GM18873 (cell line): ENCODE results near the gene IMPG2.

Experiments used
- ATAC-seq: cut with Tn5 transposase; IDR thresholded peaks from one replicate; pipeline ENCODE4 v1.9.1; 2021; ENCODE audit warnings: mild to moderate bottlenecking, moderate library complexity, moderate number of reproducible peaks; ENCODE audit not compliant: unreplicated experiment, low FRiP score

IMPG2 gene

DNA sequence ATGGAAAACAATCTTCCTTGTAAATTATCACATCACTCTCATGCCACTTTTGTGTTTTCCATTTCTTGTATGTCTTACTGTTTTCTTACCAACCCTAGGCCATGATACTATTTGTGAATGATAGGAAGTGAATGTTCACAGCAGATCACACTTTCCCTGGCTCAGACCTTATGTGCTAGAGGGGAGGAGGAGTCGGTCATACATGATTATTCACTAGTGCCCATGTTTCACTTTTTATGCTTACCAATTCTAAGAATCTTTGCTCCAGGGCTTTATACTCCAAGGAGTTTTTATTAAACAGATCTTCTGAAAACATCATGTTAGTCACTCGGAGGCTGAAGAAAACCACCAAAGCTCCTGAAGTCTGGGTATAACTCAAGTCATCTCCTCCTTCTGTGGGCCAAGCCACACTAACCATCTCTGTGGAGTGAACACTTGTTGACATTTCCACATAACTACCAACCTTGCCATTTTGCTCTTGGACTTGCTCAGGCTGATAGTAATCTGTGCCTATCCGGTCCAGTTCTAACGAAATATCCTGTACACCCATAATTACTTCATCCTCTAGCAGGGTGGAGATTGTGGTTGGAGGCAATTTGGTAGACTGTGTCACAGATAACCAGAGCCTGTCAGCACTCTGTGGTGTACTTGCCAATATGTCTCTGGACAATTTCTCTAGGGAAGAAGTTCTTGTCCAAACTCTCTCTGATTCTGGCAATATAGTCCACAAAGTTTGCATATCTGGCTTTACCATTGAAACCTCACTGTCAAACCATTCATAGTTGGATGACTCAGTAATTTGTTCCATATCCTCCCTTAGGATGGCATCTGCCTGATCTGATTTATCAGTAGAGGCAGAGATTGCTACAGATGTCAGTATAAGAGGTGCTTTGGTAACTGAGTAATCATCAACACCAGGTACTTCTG, 76.8 kb downstream of the IMPG2 start:
- no peak for ATAC-seq

- ATAC-seq = no peak
Observed at GRCh38 chr3:101240719-101241399, 79.5 kb downstream of the IMPG2 start.

GRCh38 chr3:101235048-101235447, 85.3 kb downstream of the IMPG2 start:
- ATAC-seq = no peak

- ATAC-seq = no peak
Observed at GRCh38 chr3:101230618-101231017, 89.8 kb downstream of the IMPG2 start.

DNA sequence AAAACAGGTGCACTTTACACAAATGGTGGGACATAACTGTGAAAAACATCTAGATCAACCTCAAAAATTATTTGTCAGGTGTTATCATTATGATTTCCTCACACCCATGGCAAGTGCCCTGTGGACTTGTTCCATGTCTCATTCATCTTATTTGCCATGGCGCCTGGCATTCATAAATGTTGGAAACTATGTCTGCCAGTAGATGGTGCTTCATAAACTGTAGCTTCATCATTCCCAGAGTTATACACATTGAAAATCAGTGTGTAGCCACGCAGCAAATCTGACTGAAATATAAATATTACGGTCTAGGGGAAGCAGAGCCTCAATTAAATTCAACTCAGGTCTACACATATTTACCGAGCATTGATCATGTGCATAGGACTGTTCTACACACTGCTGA, 90.7 kb downstream of the IMPG2 start:
- no peak for ATAC-seq

DNA sequence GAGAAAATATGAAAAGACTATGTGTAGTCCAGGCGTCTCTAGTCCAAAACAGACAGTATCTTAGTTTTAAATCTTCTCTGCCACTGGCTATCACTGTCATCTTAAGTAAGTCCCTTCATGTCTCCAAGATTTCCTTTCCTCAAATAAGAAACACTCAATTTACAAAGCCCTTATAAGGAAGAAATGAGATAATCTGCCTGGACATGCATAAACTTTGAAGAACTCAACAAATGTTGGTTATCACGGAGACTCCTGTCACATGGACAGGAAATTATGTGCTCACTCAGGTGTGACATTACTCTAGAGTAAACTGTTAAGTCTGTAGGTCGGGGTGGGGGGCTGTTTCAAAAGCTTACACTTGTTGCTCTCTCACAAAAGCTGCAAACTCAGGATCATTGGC, 91.9 kb downstream of the IMPG2 start:
- no peak for ATAC-seq

- ATAC-seq = no peak
Observed at GRCh38 chr3:101224739-101225138, 95.6 kb downstream of the IMPG2 start.

DNA sequence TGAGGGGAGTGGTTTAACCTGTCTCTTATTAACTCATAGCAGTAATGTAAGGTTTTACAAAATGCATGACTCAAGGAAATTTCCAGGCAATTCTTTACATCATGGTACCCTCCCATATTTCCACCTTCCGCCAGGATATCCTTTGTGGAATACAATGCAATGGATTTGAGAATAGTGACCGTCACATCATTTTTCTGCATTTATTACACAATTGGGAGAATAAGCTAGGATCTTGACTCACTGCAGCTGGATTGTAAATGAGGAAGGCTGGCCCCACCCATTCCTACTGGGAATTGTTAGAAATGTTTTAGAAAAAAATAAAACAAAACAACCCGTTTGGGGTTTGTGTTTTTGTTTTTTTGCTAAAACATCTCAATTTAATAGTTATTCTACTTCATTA, 97.4 kb downstream of the IMPG2 start:
- ATAC-seq = no peak

- ATAC-seq = no peak
Observed at GRCh38 chr3:101219842-101220560, 100.4 kb downstream of the IMPG2 start.

DNA sequence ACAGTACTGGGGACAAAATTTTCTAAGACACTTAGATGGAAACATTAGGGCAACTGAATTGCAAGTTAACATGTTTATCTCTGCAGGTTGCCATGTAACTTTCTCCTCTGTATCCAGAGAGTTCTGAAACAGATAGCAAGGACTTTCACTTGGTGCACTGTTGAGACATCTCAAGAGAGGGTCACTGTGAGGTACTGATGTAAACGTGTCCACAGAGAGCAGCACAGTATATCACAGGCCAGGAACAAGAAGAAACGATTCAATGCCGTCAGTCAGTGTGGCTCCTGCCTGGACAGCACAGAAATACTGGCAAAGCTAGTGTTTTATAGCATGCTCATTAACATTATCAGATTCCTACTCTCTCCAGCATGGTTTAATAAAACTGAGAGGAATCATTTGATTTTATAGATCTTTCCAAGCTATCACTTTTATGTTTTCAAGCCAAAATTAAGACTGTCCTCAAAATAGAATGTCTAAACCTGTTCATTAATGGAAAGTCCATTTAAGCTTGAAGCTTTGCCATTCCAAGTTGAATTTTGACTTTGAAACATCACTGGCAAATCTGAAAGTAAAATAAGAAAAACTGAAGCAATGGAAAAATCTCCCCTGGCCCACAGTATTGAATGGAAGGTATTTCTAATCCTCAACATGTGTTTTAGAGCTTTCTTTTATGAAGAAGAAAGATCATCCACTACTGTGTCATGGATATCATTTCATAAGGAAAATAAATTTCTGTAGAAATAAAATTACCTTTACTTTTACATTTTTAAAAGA, 102.7 kb downstream of the IMPG2 start:
- no peak for ATAC-seq

DNA sequence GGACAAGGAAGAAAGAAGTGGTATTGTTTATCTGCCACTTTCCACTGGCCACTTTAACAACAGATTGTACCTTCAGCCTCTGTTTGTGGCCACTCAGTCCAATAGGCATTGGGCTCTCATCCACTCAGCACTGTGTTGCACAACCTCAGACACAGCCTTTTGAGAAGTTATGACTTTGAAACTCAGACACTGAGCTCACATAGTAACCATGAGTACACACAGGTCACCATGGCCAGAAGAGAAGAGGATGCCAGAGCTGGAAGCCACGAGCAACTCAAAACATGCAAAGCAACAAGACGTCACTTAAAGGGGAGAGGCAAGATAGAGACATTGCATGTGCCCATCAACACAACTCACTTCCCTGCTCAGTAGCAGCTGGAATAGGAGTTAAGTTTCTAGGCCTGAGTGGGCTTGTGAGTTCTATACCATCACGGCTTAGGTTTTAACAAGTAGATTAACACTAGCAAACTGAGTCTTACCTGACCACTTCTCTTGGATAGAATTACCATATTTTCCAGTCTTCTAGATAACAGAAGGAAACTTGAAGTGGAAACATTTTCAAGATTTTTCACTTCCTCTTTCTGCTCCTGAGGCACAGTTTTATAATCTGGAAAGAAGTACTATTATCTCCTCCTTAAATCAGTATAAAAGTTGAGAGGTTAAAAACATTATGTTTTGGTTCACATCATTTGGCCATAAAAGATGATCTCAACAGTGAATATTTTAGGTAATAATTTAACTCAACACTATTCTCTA, 103.5 kb downstream of the IMPG2 start:
- no peak for ATAC-seq

- ATAC-seq = no peak
Observed at GRCh38 chr3:101212730-101213129, 107.6 kb downstream of the IMPG2 start.

- ATAC-seq = no peak
Observed at GRCh38 chr3:101204246-101204645, 116.1 kb downstream of the IMPG2 start.

DNA sequence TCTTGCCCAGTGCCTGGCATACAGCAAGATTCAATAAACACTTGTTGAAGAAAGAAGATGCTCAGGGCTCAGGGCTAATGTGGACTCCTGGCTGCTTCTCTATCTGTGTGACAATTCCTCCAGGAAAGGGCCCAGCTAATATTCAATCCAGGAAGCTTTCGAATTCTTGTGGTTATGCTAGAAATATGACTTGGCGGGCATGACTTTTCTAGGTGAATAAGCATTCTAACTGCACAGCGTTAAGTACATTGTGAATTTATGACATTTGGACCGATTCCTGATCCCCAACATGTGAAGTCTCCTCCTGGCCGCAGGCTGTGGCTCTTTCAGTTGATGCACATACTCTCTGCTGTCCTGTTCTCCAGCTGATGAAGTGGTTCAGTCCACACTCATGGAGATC, 117.0 kb downstream of the IMPG2 start:
- ATAC-seq = no peak

DNA sequence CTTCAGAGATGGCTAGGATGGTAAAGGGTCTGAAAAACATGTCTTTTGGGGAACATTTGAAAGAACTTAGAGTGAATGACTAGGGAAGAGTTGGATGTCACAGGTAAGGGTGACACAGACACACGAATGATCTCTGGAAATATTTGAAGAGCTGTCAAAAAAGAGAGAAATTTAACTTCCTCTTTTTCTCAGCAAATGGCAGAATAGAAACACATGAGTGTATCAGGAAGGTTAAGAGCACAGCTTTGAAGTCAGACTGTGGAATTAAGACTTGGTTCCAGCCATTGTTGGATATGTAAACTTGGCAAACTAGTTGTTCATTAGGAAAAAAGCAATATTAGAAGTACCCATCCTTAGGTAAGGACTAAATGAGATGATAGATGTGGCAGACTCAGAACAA, 117.7 kb downstream of the IMPG2 start:
- ATAC-seq = no peak

GRCh38 chr3:101200461-101200860, 119.9 kb downstream of the IMPG2 start:
- ATAC-seq = no peak

- ATAC-seq = no peak
Observed at GRCh38 chr3:101195951-101196713, 124.2 kb downstream of the IMPG2 start.

DNA sequence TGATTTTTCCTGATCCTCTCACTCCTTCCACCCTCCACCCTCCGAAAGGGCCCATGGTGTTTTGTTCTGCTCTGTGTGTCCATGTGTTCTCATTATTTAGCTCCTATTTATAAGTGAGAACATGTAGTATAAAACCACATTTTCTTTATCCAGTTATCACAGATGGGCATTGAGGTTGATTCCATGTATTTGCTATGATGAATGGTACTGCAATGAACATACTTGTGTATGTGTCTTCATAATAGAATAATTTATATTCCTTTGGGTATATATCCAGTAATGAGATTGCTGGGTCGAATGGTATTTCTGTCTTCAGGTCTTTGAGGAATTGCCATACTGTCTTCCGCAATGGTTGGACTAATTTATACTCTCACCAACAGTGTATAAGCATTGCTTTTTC, 126.0 kb downstream of the IMPG2 start:
- no peak for ATAC-seq

- ATAC-seq = no peak
Observed at GRCh38 chr3:101193957-101194356, 126.4 kb downstream of the IMPG2 start.
